HG02798 (cell line): ENCODE data around the gene ACACA.
"Not testable (repeated sequence)": the region's sequence is repeated elsewhere in the genome, so short reads cannot be mapped to it uniquely, and the experiment has no call there.

Experiments
- ATAC-seq: cut with Tn5 transposase; IDR thresholded peaks from one replicate; pipeline ENCODE4 v1.9.1; 2021; ENCODE audit warnings: mild to moderate bottlenecking; ENCODE audit not compliant: unreplicated experiment, poor library complexity

ACACA gene

GRCh38 chr17:37144075-37144701 is 262.4 kb downstream of the ACACA start:
- ATAC-seq, result no peak

DNA sequence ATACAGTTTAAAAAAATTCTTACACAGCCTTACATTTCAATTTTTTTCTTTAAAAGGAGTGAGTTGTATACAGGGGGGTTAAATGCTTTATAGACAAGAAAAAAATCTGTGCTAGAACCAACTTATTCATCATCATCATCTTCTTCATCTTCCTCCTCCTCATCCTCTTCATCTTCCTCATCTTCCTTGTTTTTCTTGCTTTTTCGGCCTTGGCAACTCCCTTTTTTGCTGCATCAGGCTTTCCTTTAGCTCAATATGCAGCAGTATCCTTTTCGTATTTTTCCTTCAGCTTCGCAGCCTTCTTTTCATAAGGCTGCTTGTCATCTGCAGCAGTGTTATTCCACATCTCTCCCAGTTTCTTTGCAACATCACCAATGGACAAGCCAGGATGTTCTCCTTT is 263.1 kb downstream of the ACACA start:
- not testable (repeated sequence) for ATAC-seq

GRCh38 chr17:37142294-37142896 is 264.2 kb downstream of the ACACA start:
- ATAC-seq, result no peak

GRCh38 chr17:37138571-37139120 is 268.0 kb downstream of the ACACA start:
- ATAC-seq, result no peak

DNA sequence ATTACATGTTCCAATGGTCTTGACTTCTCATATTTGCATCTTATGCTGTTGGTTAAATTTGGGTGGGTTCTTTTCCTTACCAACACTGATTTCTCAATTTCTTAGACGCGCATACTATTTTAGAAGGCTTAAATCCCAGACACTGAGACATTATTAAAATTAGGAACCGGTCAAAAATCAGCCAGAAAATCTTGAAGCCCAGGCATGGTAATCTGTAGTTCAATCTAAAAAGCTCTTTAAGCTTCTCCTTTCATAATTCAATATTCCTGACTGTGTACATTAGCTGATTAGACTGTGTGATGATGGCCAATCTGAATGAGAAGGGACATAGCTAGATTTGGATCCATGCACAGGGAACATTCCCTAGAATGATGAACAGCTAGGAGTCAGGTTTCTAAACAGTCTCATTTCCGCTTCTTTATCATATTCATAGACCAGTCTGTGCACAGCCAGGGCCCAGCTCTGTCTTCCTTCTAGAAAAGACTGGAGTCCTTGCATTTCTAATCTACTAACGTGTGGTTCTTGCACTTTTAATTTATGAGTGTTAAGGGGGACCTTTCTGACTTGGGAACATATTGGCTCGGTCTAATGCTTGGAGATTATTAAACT is 268.6 kb downstream of the ACACA start:
- ATAC-seq, result no peak

- ATAC-seq, result no peak
Observed at GRCh38 chr17:37137070-37137610, 269.5 kb downstream of the ACACA start.

- ATAC-seq, result no peak
Observed at GRCh38 chr17:37135576-37135975, 271.1 kb downstream of the ACACA start.

- ATAC-seq, result no peak
Observed at GRCh38 chr17:37134050-37134449, 272.6 kb downstream of the ACACA start.

DNA sequence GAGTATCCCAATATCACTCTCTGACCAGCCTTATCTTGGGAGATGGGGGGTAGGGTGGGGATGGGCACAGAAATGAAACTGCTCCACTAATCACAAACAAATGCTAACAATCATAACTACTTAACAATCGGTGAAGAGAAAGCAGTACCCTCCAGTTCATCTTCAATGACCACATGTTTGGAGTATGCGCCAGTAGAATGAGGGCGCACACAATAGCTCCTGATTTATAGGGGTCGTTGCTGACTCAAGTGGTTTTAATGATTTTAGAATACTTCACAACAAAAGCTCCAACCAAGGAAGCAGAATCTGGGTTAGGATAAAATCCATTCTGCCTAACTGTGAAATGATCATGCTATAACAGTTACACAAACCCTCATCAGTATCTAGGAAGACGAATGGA is 273.5 kb downstream of the ACACA start:
- ATAC-seq, result no peak

DNA sequence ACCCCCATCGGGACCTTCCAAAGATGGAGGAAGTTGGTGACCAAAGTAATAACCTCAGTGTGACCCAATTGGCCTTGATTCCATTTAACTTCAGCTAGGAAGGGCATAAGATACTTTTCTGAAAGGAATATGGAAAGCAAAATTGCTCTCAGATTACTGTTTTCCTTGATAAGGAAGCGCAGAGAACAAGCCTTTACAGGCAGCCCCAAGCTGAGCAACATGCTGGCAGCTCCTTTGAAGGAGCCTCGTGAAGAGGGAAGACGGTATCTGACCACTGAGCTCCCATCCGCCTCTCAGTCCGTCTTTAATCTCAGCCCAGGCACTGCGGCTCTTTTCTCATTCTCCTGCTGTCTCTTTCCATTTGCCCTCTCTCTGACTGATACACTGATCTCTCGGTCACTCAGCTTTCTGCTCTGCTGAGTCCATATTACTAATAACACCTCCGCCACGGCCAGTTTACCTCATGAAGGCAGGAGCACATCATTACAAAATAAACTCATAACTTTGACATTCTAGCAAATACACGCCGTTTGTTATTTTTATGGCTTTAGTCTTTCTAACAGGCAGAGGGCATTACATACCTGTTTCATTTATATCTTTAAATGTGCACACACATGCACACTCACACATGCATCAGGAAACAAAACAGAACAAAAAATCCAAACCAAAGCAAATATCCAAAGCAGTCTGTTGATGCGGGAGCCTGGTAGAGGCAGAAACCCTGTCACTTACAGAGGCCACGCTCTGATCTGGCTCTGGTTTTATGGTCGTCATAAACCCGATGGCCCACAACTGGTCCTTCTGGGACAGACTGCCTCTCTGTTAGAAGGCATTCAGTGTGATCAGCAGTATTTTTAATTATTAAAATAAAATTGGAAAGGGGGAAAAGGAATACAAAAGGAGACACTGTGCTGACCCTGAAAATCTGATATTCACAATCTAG is 274.7 kb downstream of the ACACA start:
- no peak for ATAC-seq

DNA sequence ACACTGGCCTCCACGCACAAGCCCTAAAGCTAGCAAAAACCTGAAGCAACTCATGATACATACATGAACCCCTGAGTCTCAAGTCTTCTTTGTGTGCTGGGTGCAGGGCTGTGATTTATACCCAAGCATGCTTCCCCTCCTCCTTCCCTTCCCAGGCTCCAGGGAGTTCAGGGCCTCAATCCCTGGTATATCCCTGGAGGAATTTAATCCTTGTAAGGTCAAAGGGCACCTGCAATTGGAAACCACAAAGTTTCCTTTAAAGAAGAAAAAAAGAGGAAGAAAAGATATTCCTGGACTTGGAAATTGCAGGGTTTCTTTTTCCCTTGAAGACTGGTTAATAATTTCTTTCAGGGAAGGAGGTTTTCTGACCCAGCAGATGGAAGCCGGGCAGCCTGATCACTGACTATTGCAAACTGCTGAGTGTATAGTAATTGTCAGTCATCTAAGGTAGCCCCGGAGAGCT is 275.6 kb downstream of the ACACA start:
- ATAC-seq, result no peak

DNA sequence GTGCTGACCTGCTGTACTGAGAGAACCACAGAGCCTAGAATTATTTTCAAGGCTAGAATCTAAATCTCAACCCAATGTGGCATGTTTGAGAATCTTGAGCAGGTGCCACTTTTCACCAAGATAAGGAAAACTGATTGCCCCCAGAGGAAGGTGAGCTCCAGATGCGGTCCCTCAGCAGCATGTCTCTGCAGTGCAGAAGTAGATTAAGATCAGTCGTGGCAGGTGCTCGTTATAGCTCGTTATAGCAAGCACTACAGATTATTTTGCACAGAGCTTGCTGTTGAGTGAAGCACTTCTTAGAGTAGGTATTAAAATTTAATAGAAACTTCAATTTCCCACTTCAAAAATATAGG is 281.8 kb downstream of the ACACA start:
- ATAC-seq, result no peak

GRCh38 chr17:37123941-37124820 is 282.5 kb downstream of the ACACA start:
- ATAC-seq, result no peak

DNA sequence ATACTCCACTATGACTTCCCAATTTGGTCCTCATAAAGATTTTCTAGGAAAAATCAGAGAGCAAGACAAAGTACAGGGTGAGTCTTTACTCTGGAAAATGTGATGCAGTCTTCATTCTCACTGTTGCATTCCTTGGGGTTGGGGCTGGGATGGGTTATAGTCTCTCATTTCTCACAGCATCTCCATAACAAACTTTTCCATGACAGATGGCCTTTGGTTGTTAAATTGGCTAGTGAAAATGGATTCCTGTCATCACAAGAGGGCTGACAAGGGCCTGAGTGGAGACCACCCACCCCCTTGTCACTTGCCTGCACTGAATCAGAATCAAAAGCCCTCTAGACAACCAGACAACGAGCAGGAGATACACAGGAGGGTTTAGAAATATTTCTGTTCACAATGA is 283.2 kb downstream of the ACACA start:
- no peak for ATAC-seq

DNA sequence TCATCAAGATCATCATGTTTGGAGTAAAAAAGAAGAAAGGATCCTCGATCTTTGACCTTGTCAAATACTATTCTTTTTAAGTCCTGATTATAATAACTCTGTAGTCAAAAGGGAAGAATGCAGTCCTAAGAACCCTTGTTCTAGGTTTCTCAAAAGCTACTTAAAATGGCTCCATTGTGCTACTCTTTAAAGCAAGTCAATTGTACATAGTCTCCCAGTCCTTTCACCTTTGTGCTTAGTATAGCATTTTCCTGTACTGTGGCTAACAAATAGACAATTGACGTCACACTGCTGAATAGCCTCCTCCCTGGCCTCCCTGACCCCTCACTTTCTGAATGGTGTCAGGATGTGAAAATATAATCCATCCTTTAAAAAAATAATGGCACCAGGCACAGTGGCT is 285.0 kb downstream of the ACACA start:
- no peak for ATAC-seq

DNA sequence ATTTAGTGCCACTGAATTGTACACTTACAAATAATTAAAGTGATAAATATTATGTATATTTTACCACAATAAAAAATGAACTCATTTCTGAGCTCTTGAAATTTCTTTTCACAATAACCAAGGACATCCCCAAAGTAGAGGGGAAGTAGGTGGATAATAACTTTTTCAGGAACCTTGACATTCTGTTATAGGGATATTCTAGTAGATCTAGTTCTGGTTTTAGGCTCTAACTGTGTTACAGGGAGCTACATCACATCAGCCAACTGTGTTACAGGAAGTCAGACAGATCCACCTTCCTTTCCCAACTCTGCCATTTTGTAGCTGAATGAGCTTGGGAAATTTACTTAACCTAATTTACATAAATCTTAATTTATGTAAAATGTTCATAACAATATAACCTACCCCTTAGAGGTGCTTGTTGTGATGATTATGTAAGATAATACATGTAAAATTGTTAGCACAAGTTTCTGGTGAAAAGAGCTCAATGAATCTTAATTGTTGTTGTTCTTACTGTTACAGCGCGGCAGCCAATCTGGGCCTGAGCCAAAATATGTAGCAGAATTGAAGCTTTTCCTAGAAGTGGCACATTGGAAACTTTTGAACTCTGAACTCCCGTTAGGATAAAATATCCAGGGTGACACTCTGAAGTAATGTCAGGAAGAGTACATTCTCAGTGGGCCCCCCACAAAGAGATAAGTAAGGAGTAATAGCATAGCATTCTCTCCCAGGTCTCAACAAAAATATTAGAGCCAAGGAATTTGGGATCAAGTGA is 288.1 kb downstream of the ACACA start:
- ATAC-seq, result no peak

- ATAC-seq, result no peak
Observed at GRCh38 chr17:37117373-37118142, 289.1 kb downstream of the ACACA start.

DNA sequence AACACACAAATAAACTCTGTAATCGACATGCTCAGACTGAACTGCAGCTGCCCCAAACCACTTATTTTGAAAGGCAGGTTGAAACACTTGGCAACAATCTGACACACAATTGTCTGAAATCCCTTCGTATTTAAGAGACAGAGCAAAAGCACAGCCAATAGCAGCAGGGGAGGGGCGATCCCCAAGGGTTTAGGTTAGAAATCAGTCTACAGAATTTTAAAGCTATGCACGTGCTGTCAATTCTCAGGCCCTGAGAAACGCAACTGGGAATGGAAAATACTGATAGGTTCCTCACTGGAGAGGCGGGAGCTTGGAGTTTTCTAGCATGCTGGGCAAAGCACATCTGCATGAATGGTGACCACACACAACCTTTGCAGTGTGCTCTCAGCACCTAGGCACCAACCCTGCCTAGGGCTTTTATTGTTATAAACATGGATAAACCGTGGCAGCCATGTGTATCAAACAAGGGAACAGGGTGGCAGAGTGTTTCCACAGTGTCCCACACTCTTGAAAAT is 289.9 kb downstream of the ACACA start:
- no peak for ATAC-seq
